H1 (cell line): ENCODE measurements around the gene DNMT1. TPM values are rescaled to one million over a fixed set of nuclear protein-coding genes. Genes with fewer than 3 reads are reported as not detected.

Experiments used
- CTCF ChIA-PET: fragments of 300-600 bp; sonication (Branson Sonifier 250); formaldehyde crosslinking; loops from one replicate; lab custom pipeline; 2021; ENCODE audit not compliant: partially characterized antibody; lab: Charles Lee
- POLR2A ChIA-PET: fragments of 300-600 bp; sonication (Branson Sonifier 250); formaldehyde crosslinking; loops from one replicate; lab custom pipeline; 2021; ENCODE audit warnings: inconsistent platforms; ENCODE audit not compliant: partially characterized antibody; lab: Charles Lee
- DNase-seq, 2 experiments: peaks; one replicate each; pipeline versions ENCODE4 v3.0.0 to v3.0.0-alpha.2; 2010 to 2022; ENCODE audit warnings: low spot score in 2 of 2, low read depth in 1 of 2, mixed read lengths in 1 of 2
- FAIRE-seq: peaks from 2 replicates; lab custom pipeline; 2011; peaks lifted over from hg19 to GRCh38; lab: Jason Lieb, UNC
- H2AFZ ChIP-seq: 2 replicates; pipeline ENCODE4 v1.8.1; 2012; ENCODE audit warnings: low read length, inconsistent platforms
- H2AK5ac ChIP-seq: 2 replicates; pipeline ENCODE4 v1.6.1; 2013; ENCODE audit warnings: low read depth, low read length
- H2BK120ac ChIP-seq: replicated peaks from 2 replicates; pipeline ENCODE3; 2013; ENCODE audit warnings: low read depth, low read length, inconsistent platforms
- H2BK12ac ChIP-seq: 2 replicates; pipeline ENCODE4 v1.6.1; 2013; ENCODE audit warnings: low read depth, low read length
- H2BK15ac ChIP-seq: 2 replicates; pipeline ENCODE4 v1.6.1; 2013; ENCODE audit warnings: low read length
- H2BK20ac ChIP-seq: 2 replicates; pipeline ENCODE4 v1.6.1; 2013; ENCODE audit warnings: low read length
- H2BK5ac ChIP-seq: 2 replicates; pipeline ENCODE4 v1.6.1; 2013; ENCODE audit warnings: low read depth, low read length
- H3K14ac ChIP-seq: 2 replicates; pipeline ENCODE4 v1.6.1; 2013; ENCODE audit warnings: inconsistent platforms; ENCODE audit not compliant: insufficient read length
- H3K18ac ChIP-seq: 2 replicates; pipeline ENCODE4 v1.6.1; 2013; ENCODE audit warnings: low read length; ENCODE audit errors: extremely low read depth
- H3K23ac ChIP-seq: 2 replicates; pipeline ENCODE4 v1.6.1; 2013; ENCODE audit warnings: inconsistent platforms; ENCODE audit not compliant: insufficient read length
- H3K23me2 ChIP-seq: 2 replicates; pipeline ENCODE4 v1.6.1; 2013; ENCODE audit warnings: low read depth, low read length
- H3K27ac ChIP-seq: 2 replicates; pipeline ENCODE4 v1.6.1; 2011; ENCODE audit warnings: low read depth, low read length, inconsistent platforms
- H3K27me3 ChIP-seq, 4 experiments: replicated peaks in 1 of 4; 1 replicate in 1 of 4; 2 replicates in 3 of 4; pipeline versions ENCODE4 v1.6.1 to v1.8.1; 2011 to 2013; ENCODE audit warnings: low read length in 3 of 4, mild to moderate bottlenecking in 3 of 4, inconsistent platforms in 2 of 4, mixed read lengths in 2 of 4, moderate library complexity in 1 of 4; ENCODE audit not compliant: control insufficient read depth in 3 of 4, insufficient read depth in 3 of 4; ENCODE audit errors: extremely low read depth in 1 of 4
- H3K36me3 ChIP-seq, 4 experiments: 2 replicates each; pipeline versions ENCODE4 v1.6.1 to v1.8.1; 2011 to 2013; ENCODE audit warnings: mild to moderate bottlenecking in 4 of 4, low read length in 3 of 4, moderate library complexity in 2 of 4, control low read depth in 1 of 4, inconsistent platforms in 1 of 4; ENCODE audit not compliant: insufficient read depth in 4 of 4, control insufficient read depth in 2 of 4
- H3K4ac ChIP-seq: replicated peaks from 2 replicates; pipeline ENCODE3; 2013; ENCODE audit warnings: low read length, low read depth, mixed read lengths, inconsistent platforms; ENCODE audit not compliant: insufficient read length
- H3K4me1 ChIP-seq, 4 experiments: replicated peaks in 1 of 4; 1 replicate in 1 of 4; 2 replicates in 3 of 4; pipeline versions ENCODE4 v1.6.1 to v1.8.1; 2011 to 2013; ENCODE audit warnings: low read length in 3 of 4, inconsistent platforms in 2 of 4, mixed read lengths in 1 of 4; ENCODE audit not compliant: insufficient read depth in 4 of 4, control insufficient read depth in 3 of 4
- H3K4me2 ChIP-seq, 2 experiments: 2 replicates each; pipeline versions ENCODE4 v1.6.1 to v1.8.1; 2011 to 2013; ENCODE audit warnings: low read depth in 2 of 2, low read length in 2 of 2, control low read depth in 1 of 2, inconsistent platforms in 1 of 2, mild to moderate bottlenecking in 1 of 2; ENCODE audit not compliant: insufficient read depth in 1 of 2
- H3K4me3 ChIP-seq, 4 experiments: fragments of 200-600, 300-600 bp in 1 of 4; sonication (generic), shearing (Covaris generic), sonication (Bioruptor Twin) in 1 of 4; 2 replicates each; pipeline versions ENCODE4 v1.5.1 to v1.8.1; 2011 to 2016; ENCODE audit warnings: low read length in 4 of 4, low read depth in 3 of 4, control low read depth in 2 of 4, inconsistent platforms in 2 of 4, mild to moderate bottlenecking in 2 of 4, mixed read lengths in 1 of 4, moderate library complexity in 1 of 4; ENCODE audit not compliant: insufficient read depth in 2 of 4; ENCODE audit errors: extremely low read depth in 1 of 4
- H3K56ac ChIP-seq: replicated peaks from 2 replicates; pipeline ENCODE3; 2013; ENCODE audit warnings: low read depth, mild to moderate bottlenecking, mixed read lengths, low read length, inconsistent platforms; ENCODE audit not compliant: insufficient read length
- H3K79me1 ChIP-seq: 2 replicates; pipeline ENCODE4 v1.6.1; 2013; ENCODE audit warnings: low read depth, low read length, control low read depth
- H3K79me2 ChIP-seq, 2 experiments: 2 replicates each; pipeline versions ENCODE4 v1.6.1 to v1.8.1; 2012 to 2013; ENCODE audit warnings: low read length in 2 of 2, mild to moderate bottlenecking in 2 of 2, inconsistent platforms in 1 of 2; ENCODE audit not compliant: insufficient read depth in 2 of 2, control insufficient read depth in 1 of 2
- H3K9ac ChIP-seq, 4 experiments: replicated peaks in 1 of 4; 1 replicate in 1 of 4; 2 replicates in 3 of 4; pipeline versions ENCODE4 v1.6.1 to v1.8.1; 2011 to 2013; ENCODE audit warnings: low read depth in 3 of 4, low read length in 3 of 4, control low read depth in 2 of 4, mild to moderate bottlenecking in 2 of 4, moderate library complexity in 2 of 4, inconsistent platforms in 1 of 4; ENCODE audit errors: extremely low read depth in 1 of 4
- H3K9me3 ChIP-seq, 2 experiments: 2 replicates each; pipeline versions ENCODE4 v1.6.1 to v1.8.1; 2012 to 2013; ENCODE audit warnings: mild to moderate bottlenecking in 2 of 2, moderate library complexity in 2 of 2, control low read depth in 1 of 2, inconsistent platforms in 1 of 2, low read depth in 1 of 2, low read length in 1 of 2, mixed read lengths in 1 of 2; ENCODE audit not compliant: insufficient read depth in 2 of 2
- H4K20me1 ChIP-seq, 2 experiments: replicated peaks in 1 of 2; 2 replicates each; pipeline versions ENCODE3 to v1.8.1; 2011 to 2013; ENCODE audit warnings: inconsistent platforms in 2 of 2, low read length in 2 of 2, mild to moderate bottlenecking in 1 of 2; ENCODE audit not compliant: insufficient read depth in 2 of 2, control insufficient read depth in 1 of 2
- H4K5ac ChIP-seq: 2 replicates; pipeline ENCODE4 v1.6.1; 2013; ENCODE audit warnings: low read length, low read depth, mixed read lengths, inconsistent platforms; ENCODE audit not compliant: insufficient read length
- H4K8ac ChIP-seq: 2 replicates; pipeline ENCODE4 v1.8.0; 2013; ENCODE audit warnings: mild to moderate bottlenecking, moderate library complexity, low read length, inconsistent platforms; ENCODE audit not compliant: insufficient read depth; ENCODE audit errors: extremely low read depth
- H4K91ac ChIP-seq: replicated peaks from 2 replicates; pipeline ENCODE3; 2013; ENCODE audit warnings: low read length, mixed read lengths, inconsistent platforms; ENCODE audit not compliant: insufficient read length
- CBX5 ChIP-seq: fragments of 300-800, 300-1000 bp; sonication (generic); IDR thresholded peaks from 2 replicates; pipeline ENCODE4 v1.7.1; 2016; ENCODE audit warnings: antibody characterized with exemption, low read length, low read depth
- CEBPB ChIP-seq: IDR thresholded peaks from 2 replicates; pipeline ENCODE4 v1.6.1; 2012; ENCODE audit warnings: low read depth, low read length
- CTCF ChIP-seq, 3 experiments: IDR thresholded peaks; 1 replicate in 2 of 3; 2 replicates in 1 of 3; pipeline versions ENCODE4 v1.5.1 to v1.6.1; 2011; ENCODE audit warnings: low read length in 3 of 3, mild to moderate bottlenecking in 3 of 3, inconsistent platforms in 2 of 3, low read depth in 1 of 3, moderate library complexity in 1 of 3; ENCODE audit not compliant: insufficient read depth in 1 of 3; ENCODE audit errors: control extremely low read depth in 1 of 3
- KDM5A ChIP-seq: fragments of 200-600 bp; IDR thresholded peaks from 2 replicates; pipeline ENCODE4 v1.7.1; 2012; ENCODE audit warnings: mild to moderate bottlenecking, low read length, inconsistent platforms, mixed read lengths
- NRF1 ChIP-seq: IDR thresholded peaks from 2 replicates; pipeline ENCODE4 v1.6.1; 2011; ENCODE audit warnings: mild to moderate bottlenecking, low read depth, low read length, improper control_type of control experiment
- PHF8 ChIP-seq: fragments of 200-600 bp; sonication (generic); conservative IDR thresholded peaks from 2 replicates; pipeline ENCODE4 v1.7.1; 2012; ENCODE audit warnings: low read depth, mild to moderate bottlenecking, inconsistent platforms, low read length, moderate library complexity
- POLR2AphosphoS5 ChIP-seq: IDR thresholded peaks from 2 replicates; pipeline ENCODE4 v1.6.1; 2011; ENCODE audit warnings: low read depth, low read length
- SAP30 ChIP-seq: fragments of 300-600 bp; sonication (generic); IDR thresholded peaks from 2 replicates; pipeline ENCODE4 v1.7.1; 2012; ENCODE audit warnings: low read length, moderate library complexity, mild to moderate bottlenecking, inconsistent platforms; ENCODE audit not compliant: insufficient read depth, insufficient replicate concordance
- SIN3A ChIP-seq, 2 experiments: IDR thresholded peaks in 1 of 2; conservative IDR thresholded peaks in 1 of 2; 2 replicates each; pipeline ENCODE4 v1.6.1; 2011 to 2012; ENCODE audit warnings: low read length in 2 of 2, improper control_type of control experiment in 1 of 2, low read depth in 1 of 2, mild to moderate bottlenecking in 1 of 2
- SP4 ChIP-seq: IDR thresholded peaks from 2 replicates; pipeline ENCODE4 v1.6.1; 2012; ENCODE audit warnings: low read length, inconsistent platforms
- TAF1 ChIP-seq: IDR thresholded peaks from 2 replicates; pipeline ENCODE4 v1.6.1; 2011; ENCODE audit warnings: mild to moderate bottlenecking, low read depth, low read length
- TBP ChIP-seq: IDR thresholded peaks from 2 replicates; pipeline ENCODE4 v1.6.1; 2011; ENCODE audit warnings: low read depth, low read length, improper control_type of control experiment
- WGBS, 2 experiments: shearing (Covaris generic) in 1 of 2; methylation state at CpG; one replicate each; pipeline versions ENCODE4 v1.1.6 to v1.1.7; 2013 to 2015; ENCODE audit warnings: low lambda C conversion rate in 2 of 2, mixed read lengths in 2 of 2, inconsistent platforms in 1 of 2, low coverage in 1 of 2, missing lambda C conversion rate in 1 of 2; ENCODE audit not compliant: insufficient replicate concordance in 2 of 2, insufficient coverage in 1 of 2, insufficient read length in 1 of 2; ENCODE audit errors: extremely low coverage in 1 of 2, missing lambda C conversion rate in 1 of 2; 5-methylcytosine and 5-hydroxymethylcytosine counted together
- polyA plus RNA-seq, 7 experiments: library from polyadenylated mRNA; depleted of rRNA in 3 of 7; stranded (reverse) in 5 of 7; unstranded in 2 of 7; fragments of >200 nt in 5 of 7; fragments of 200-250 nt in 2 of 7; gene quantifications; 1 replicate in 5 of 7; 2 replicates in 1 of 7; 4 replicates in 1 of 7; pipeline versions ENCODE4 v1.2.1 to v1.2.3, GENCODE V29; 2011 to 2013; ENCODE audit warnings: missing spikeins in 2 of 7, mixed read lengths in 2 of 7
- total RNA-seq: library from RNA; stranded (reverse); fragmentation: NEBNext Ultra II Directional; extraction: Animal tissue kit (Norgen Biotek cat#: 25700); gene quantifications from 2 replicates; pipeline ENCODE4 v1.2.1, GENCODE V29; 2021

The DNMT1 gene
- total and polyA plus RNA-seq, 2 of the 8 experiments (the other 6 are each of a cell fraction or from before 2014, with no cell fraction given) = 101 to 210 TPM

- Histone ChIP-seq H4K20me1 (peaks cover 3 to 11% of the 10 kb centered on the region in 2 experiments), H2BK15ac (no peak overlapping the region), H3K18ac (no peak overlapping the region), H3K27ac (no peak overlapping the region), H3K23me2 (no peaks in the 10 kb centered on the region), H4K5ac (no peak overlapping the region), H3K4me1 (no peaks in the 10 kb centered on the region), H4K91ac (no peak overlapping the region), H3K9ac (no peak overlapping the region), H3K4me3 (no peak overlapping the region), H3K4ac (no peak overlapping the region), H3K27me3 (no peaks in the 10 kb centered on the region), H3K23ac (no peak overlapping the region), H2BK20ac (no peak overlapping the region), H2AK5ac (no peak overlapping the region), H3K79me2 (peaks cover 0 to 30% of the 10 kb centered on the region in 2 experiments; a peak in 2 of 4 replicates), H2BK5ac (no peak overlapping the region), H3K36me3 (peaks cover 16 to 52% (median 42%) of the 10 kb centered on the region in 4 experiments), H3K9me3 (no peaks in the 10 kb centered on the region), H3K79me1 (no peaks in the 10 kb centered on the region), H3K4me2 (no peak overlapping the region), H3K14ac (no peak overlapping the region), H2AFZ (no peak overlapping the region), H2BK120ac (no peak overlapping the region), H2BK12ac (no peak overlapping the region), H4K8ac (no peak overlapping the region), H3K56ac (no peak overlapping the region)
- WGBS, 2 experiments = 82% methylated on average over 7 of the region's 7 CpGs; no CpG with 5 or more reads in 1 of the 2 experiments
- DNase-seq (no peak), FAIRE-seq (no peak)
- ChIA-PET POLR2A (no interaction called here), CTCF (interaction anchor here (0.9 to 4.4 kb wide), 2 partner anchors 20 to 69 kb away, joined by 3 to 22 read pairs; no protein-coding TSS in a partner anchor)
- TF ChIP-seq NRF1 (no peak), CBX5 (no peak), CTCF (IDR thresholded peaks at IDR 0.05; ENCODE audit: control extremely low read depth in 1 of 3, insufficient read depth in 1 of 3, low read depth in 1 of 3, low read length in 3 of 3) (no peak), SAP30 (no peak), SIN3A (conservative IDR thresholded peaks at IDR 0.05 in 1 of 2, IDR thresholded peaks at IDR 0.05 in 1 of 2; ENCODE audit: low read depth in 1 of 2, low read length in 2 of 2) (no peak), POLR2AphosphoS5 (no peak), SP4 (no peak), TAF1 (no peak), TBP (no peak), PHF8 (no peak), CEBPB (no peak), KDM5A (no peak)
Measured at GRCh38 chr19:10180459-10180858, 14.3 kb downstream of the DNMT1 start.
